Heart left ventricle (tissue), 16 donors: ENCODE measurements around the gene RAMP1. TPM values are rescaled to one million over a fixed set of nuclear protein-coding genes. Genes with fewer than 3 reads are reported as not detected.
"Not testable (repeated sequence)": the region's sequence is repeated elsewhere in the genome, so short reads cannot be mapped to it uniquely, and the experiment has no call there.

Experiments
- ATAC-seq, 4 donors: fragments of 200-7000 bp; cut with Tn5 transposase; one replicate each; pipeline ENCODE4 v1.9.1; 2020 to 2022; ENCODE audit warnings: moderate library complexity in 4 of 4, mild to moderate bottlenecking in 3 of 4, moderate number of reproducible peaks in 1 of 4
- DNase-seq, 5 donors: peaks; one replicate each; pipeline ENCODE4 v3.0.0-alpha.2; 2020
- H3K27ac ChIP-seq, 12 donors: fragments of 200-600 bp; sonication (generic) in 4 of 12; one replicate each; pipeline versions ENCODE4 v1.5.0 to v1.8.0; 2016 to 2022; ENCODE audit warnings: mild to moderate bottlenecking in 2 of 12
- H3K27me3 ChIP-seq, 9 donors: fragments of 200-600 bp; sonication (generic) in 2 of 9; one replicate each; pipeline versions ENCODE4 v1.5.1 to v1.8.0; 2016 to 2022; ENCODE audit warnings: mild to moderate bottlenecking in 3 of 9
- H3K36me3 ChIP-seq, 9 donors: fragments of 200-600 bp; sonication (generic) in 2 of 9; one replicate each; pipeline versions ENCODE4 v1.5.0 to v1.8.0; 2018 to 2022; ENCODE audit warnings: mild to moderate bottlenecking in 2 of 9
- H3K4me1 ChIP-seq, 12 donors: fragments of 200-600 bp; sonication (generic) in 4 of 12; one replicate each; pipeline versions ENCODE4 v1.5.0 to v1.8.0; 2016 to 2022; ENCODE audit warnings: mild to moderate bottlenecking in 3 of 12
- H3K4me3 ChIP-seq, 12 donors: fragments of 200-600 bp; sonication (generic) in 4 of 12; one replicate each; pipeline versions ENCODE4 v1.5.0 to v1.8.0; 2017 to 2022; ENCODE audit warnings: mild to moderate bottlenecking in 9 of 12, moderate library complexity in 4 of 12
- H3K9me3 ChIP-seq, 12 donors: fragments of 200-600 bp; sonication (generic) in 4 of 12; one replicate each; pipeline versions ENCODE4 v1.5.0 to v1.8.0; 2016 to 2022; ENCODE audit warnings: mild to moderate bottlenecking in 1 of 12
- CTCF ChIP-seq, 12 donors: fragments of 200-600 bp; sonication (generic) in 4 of 12; IDR thresholded peaks; one replicate each; pipeline versions ENCODE4 v1.5.0 to v1.8.0; 2018 to 2022; ENCODE audit warnings: antibody characterized with exemption in 12 of 12, mild to moderate bottlenecking in 5 of 12
- POLR2A ChIP-seq, 2 donors: fragments of 450-650 bp; IDR thresholded peaks; one replicate each; pipeline ENCODE4 v1.6.1; 2017; ENCODE audit warnings: antibody characterized with exemption in 2 of 2, mild to moderate bottlenecking in 2 of 2, moderate library complexity in 2 of 2
- WGBS, 4 donors: extraction: QIAGEN DNeasy Blood & Tissue Kit in 2 of 4; methylation state at CpG; one replicate each; pipeline versions ENCODE4 v1.1.5 to v1.1.7; 2013 to 2018; 5-methylcytosine and 5-hydroxymethylcytosine counted together
- intact Hi-C, 10 donors: fragments of 100-400 bp; cut with DNase I; formaldehyde crosslinking; loops; one replicate each; pipeline versions ENCODE4 v1.11.1 to v1.14.2; 2022
- polyA plus RNA-seq, 2 donors: library from polyadenylated mRNA; stranded (reverse); fragments of 200-250 nt; gene quantifications; one replicate each; pipeline ENCODE4 v1.2.3, GENCODE V29; 2013
- total RNA-seq, 9 donors: library from RNA; depleted of rRNA in 2 of 9; stranded (reverse); fragments of >200 nt in 2 of 9; fragmentation: NEBNext Ultra II Directional in 3 of 9; extraction: Animal tissue kit (Norgen Biotek cat#: 25700) in 3 of 9; gene quantifications; one replicate each; pipeline versions ENCODE4 v1.1.0 to v1.2.4, GENCODE V29; 2016 to 2023
- donor health status: ischemic (EF 13 %, LVEDD 7.1; RV severe dilation, severe dysfunction).
- donor health status: healthy with polysubstance abuse.
- donor health status: DM: no; HTN: yes; CAD: no.
- donor health status: DM: no; HTN: no; CAD: no.
- donor health status: ischemic (EF 25% LVEDD 6.9; RV normal size, moderate dysfunction).
- donor health status: ischemic (EF 25% LVEDD 5.7; RV mildly dilated, moderate dysfunction).
- donor health status: healthy.
- donor health status: DM: yes; HTN: yes; CAD: no.
- donor health status: ischemic (EF 35%, LVEDD 5.7; RV mildly dilated, moderate dysfunction).
- donor health status: nonischemic (EF 11% LVEDD 7.7; RV severe dilation, severe dysfunction).
- donor health status: DM: yes; HTN: yes; CAD: no.
- donor health status: PGD.
- donor health status: ischemic (EF 29% LVEDD 5.4; RV normal size, mild dysfunction).
- donor health status: nonischemic (EF 23%, LVEDD 6.1; RV moderate dilation, normal function).

The RAMP1 gene
- total and polyA plus RNA-seq, 11 donors = 36.5 to 1,114 (median 201) TPM

- ATAC-seq (no peak), DNase-seq (no peak)
- no peaks in the 10 kb centered on the region for H3K4me1 ChIP-seq
- no peaks in the 10 kb centered on the region for H3K36me3 ChIP-seq
- WGBS, 4 donors = 72 to 91% (median 74%) methylated on average over 3 of the region's 3 CpGs
- H3K27me3 ChIP-seq = no peaks in the 10 kb centered on the region
- no peak overlapping the region for H3K4me3 ChIP-seq
- intact Hi-C loops = no loop called here
- TF ChIP-seq CTCF (IDR thresholded peaks at IDR 0.05) = no peak
- TF ChIP-seq POLR2A (IDR thresholded peaks at IDR 0.05) = no peak
- no peaks in the 10 kb centered on the region for H3K9me3 ChIP-seq
- H3K27ac ChIP-seq = no peak overlapping the region
Observed at GRCh38 chr2:237835372-237835771, 24.1 kb upstream of the RAMP1 start.

- Histone ChIP-seq H3K27me3 (no peaks in the 10 kb centered on the region), H3K4me3 (no peak overlapping the region), H3K9me3 (peaks cover 0 to 7% (median 0%) of the 10 kb centered on the region in 12 donors), H3K4me1 (no peaks in the 10 kb centered on the region), H3K36me3 (no peaks in the 10 kb centered on the region), H3K27ac (no peak overlapping the region)
- ATAC-seq (no peak), DNase-seq (no peak)
- intact Hi-C loops = no loop called here
- WGBS, 4 donors = 75 to 82% (median 80%) methylated on average over 4 of the region's 4 CpGs
- no peak for TF ChIP-seq POLR2A (IDR thresholded peaks at IDR 0.05)
- no peak for TF ChIP-seq CTCF (IDR thresholded peaks at IDR 0.05)
Observed at GRCh38 chr2:237841051-237841450, 18.4 kb upstream of the RAMP1 start.

GRCh38 chr2:237848940-237849339 lies 10.5 kb upstream of the RAMP1 start:
- H3K27ac ChIP-seq, H3K36me3 ChIP-seq, H3K4me1 ChIP-seq, DNase-seq, H3K4me3 ChIP-seq, ATAC-seq, H3K9me3 ChIP-seq, H3K27me3 ChIP-seq, intact Hi-C loops: not testable (repeated sequence)
- 90 to 99% (median 95%) methylated on average over 3 to 12 of the region's 12 CpGs for WGBS, 4 donors

- no peak for DNase-seq
- H3K9me3 ChIP-seq = peaks cover 0 to under 1% (median 0%) of the 10 kb centered on the region in 12 donors
- H3K27me3 ChIP-seq = peaks cover 0 to 9% (median 0%) of the 10 kb centered on the region in 9 donors
- ATAC-seq = no peak
- intact Hi-C loops = loop anchor here in 6 of 10 donors (10.0 kb wide), 4 partner anchors 151 to 411 kb away; partner anchors contain the start of gene ESPNL (in 1 of the 6)
- H3K36me3 ChIP-seq = no peaks in the 10 kb centered on the region
- no peak for TF ChIP-seq CTCF (IDR thresholded peaks at IDR 0.05)
- 86 to 94% (median 90%) methylated on average over 3 of the region's 3 CpGs for WGBS, 4 donors
- H3K4me1 ChIP-seq = peaks cover 0 to 13% (median 0%) of the 10 kb centered on the region in 12 donors
- no peak overlapping the region for H3K4me3 ChIP-seq
- no peak overlapping the region for H3K27ac ChIP-seq
Observed at GRCh38 chr2:237854295-237854694, 5.1 kb upstream of the RAMP1 start.

- no peak for ATAC-seq
- intact Hi-C loops = loop anchor here (1.0 to 10.0 kb wide), 15 partner anchors 109 to 407 kb away; partner anchors contain the start of genes UBE2F (in 2 of the 10), ESPNL (in 1 of the 10), KLHL30 (in 1 of the 10) and SCLY (in 1 of the 10)
- no peak overlapping the region for H3K27ac ChIP-seq
Observed at GRCh38 chr2:237857791-237858190, 1.6 kb upstream of the RAMP1 start.

More at GRCh38 chr2:237857791-237858190, 1.6 kb upstream of the RAMP1 start:
- Histone ChIP-seq H3K9me3 (no peaks in the 10 kb centered on the region), H3K36me3 (no peaks in the 10 kb centered on the region), H3K27me3 (peaks cover 0 to 32% (median 0%) of the 10 kb centered on the region in 9 donors), H3K4me3 (no peak overlapping the region), H3K4me1 (peaks cover 0 to 26% (median 8%) of the 10 kb centered on the region in 12 donors)
- 78 to 90% (median 82%) methylated on average over 8 of the region's 8 CpGs for WGBS, 4 donors
- no peak for DNase-seq
- no peak for TF ChIP-seq POLR2A (IDR thresholded peaks at IDR 0.05)
- TF ChIP-seq CTCF (IDR thresholded peaks at IDR 0.05) = no peak
